GM12872 (cell line): Measurements from ENCODE around the gene NSMCE4A.

Experiments
- TF ChIP-seq, protein P1 (sequence below): IDR thresholded peaks from 3 replicates; pipeline ENCODE4 v1.5.1; 2011; ENCODE audit warnings: low read depth, mild to moderate bottlenecking, low read length, moderate library complexity; ENCODE audit not compliant: insufficient read depth

NSMCE4A gene

DNA sequence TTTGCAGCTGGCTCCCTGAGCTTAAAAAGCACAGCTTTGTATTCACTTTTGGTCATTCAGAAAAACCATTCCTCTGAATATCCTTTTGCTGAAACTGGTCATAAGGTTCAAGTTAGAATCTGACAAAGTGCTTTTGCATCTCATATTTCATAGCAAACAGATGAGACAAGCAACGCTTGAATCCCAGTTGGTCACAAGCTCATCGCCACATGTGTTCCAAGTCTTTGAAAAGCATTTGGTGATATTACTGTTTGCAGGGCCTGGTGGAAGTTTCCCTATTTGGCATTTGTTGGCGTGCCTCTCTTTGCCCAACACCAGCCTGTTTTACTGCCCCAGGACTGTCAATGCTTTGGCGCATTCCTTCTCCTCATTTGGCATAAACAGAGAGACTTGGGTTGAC is 24.3 kb upstream of the NSMCE4A start:
- TF ChIP-seq, protein P1, sequence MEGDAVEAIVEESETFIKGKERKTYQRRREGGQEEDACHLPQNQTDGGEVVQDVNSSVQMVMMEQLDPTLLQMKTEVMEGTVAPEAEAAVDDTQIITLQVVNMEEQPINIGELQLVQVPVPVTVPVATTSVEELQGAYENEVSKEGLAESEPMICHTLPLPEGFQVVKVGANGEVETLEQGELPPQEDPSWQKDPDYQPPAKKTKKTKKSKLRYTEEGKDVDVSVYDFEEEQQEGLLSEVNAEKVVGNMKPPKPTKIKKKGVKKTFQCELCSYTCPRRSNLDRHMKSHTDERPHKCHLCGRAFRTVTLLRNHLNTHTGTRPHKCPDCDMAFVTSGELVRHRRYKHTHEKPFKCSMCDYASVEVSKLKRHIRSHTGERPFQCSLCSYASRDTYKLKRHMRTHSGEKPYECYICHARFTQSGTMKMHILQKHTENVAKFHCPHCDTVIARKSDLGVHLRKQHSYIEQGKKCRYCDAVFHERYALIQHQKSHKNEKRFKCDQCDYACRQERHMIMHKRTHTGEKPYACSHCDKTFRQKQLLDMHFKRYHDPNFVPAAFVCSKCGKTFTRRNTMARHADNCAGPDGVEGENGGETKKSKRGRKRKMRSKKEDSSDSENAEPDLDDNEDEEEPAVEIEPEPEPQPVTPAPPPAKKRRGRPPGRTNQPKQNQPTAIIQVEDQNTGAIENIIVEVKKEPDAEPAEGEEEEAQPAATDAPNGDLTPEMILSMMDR = no peak

DNA sequence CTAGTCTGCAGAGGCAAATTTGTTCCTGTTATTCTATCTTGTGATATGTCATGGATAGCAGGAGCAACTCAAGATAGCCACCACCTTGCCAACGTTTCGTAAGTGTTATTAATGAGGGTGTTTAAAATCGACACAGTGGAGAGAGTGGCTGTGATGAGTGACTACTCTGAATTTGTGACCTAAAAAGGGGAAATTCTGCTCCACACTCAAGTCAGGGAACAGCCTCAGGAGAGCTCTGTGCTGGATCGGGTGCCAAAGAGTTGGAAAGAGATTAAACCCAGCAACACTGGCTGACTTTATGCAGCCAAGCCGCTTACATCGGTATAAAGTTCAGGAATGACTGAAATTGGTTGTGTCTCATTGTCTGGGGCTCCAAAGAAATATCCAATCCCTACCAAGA is 23.4 kb upstream of the NSMCE4A start:
- TF ChIP-seq, protein P1 = no peak

DNA sequence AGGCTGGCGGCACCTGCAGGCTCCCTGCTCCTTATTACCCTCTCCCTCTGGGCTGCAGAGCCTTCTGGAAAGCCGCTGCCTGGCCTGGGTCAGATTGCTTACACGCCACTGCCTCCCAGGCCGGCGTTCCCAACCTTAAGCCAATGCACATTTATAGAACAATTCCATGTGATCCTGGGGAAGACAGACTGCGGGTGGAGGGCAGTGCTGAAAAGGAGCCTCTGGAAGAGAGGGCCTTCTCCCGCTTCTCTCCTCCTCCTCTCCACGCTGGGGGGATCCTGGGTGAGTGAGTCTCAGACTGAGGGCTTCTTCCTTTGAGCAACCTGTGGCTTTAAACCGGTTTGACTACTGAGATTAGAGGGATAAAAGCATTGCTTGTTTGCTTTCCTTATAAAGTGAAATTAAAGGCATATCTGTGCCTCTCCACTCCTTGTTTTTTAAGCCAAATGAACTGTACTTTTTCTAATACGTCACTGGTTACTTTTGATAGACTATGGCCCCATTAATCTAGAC is 19.5 kb upstream of the NSMCE4A start:
- TF ChIP-seq, protein P1 = no peak

DNA sequence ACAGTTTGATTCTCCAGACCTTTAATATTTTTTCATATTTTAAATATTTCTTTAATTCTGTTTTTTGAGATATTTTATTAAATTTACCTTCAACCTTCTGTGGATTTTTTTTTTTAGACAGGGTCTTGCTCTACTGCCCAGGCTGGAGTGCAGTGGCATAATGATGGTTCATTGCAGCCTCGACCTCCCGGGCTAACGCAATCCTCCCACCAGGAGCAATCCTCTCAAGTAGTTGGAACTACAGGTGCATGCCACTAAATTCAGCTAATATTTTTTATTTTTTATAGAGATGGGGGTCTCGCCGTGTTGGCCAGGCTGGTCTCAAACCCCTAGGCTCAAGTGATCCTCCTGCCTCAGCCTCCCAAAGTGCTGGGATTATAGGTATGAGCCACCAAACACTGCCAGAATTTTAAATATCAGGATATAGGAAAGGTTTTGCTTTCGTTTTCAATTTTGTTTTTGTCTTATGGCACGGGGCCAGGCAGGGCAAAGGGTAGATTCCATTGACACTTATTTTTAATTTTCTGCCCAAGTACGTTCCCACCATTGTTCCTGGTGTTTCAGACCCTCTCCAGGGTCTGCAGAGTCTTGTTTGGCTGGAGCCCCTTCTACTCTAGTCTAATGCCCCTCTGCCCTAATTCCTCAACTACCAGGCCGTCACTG is 15.1 kb upstream of the NSMCE4A start:
- TF ChIP-seq, protein P1 = no peak

DNA sequence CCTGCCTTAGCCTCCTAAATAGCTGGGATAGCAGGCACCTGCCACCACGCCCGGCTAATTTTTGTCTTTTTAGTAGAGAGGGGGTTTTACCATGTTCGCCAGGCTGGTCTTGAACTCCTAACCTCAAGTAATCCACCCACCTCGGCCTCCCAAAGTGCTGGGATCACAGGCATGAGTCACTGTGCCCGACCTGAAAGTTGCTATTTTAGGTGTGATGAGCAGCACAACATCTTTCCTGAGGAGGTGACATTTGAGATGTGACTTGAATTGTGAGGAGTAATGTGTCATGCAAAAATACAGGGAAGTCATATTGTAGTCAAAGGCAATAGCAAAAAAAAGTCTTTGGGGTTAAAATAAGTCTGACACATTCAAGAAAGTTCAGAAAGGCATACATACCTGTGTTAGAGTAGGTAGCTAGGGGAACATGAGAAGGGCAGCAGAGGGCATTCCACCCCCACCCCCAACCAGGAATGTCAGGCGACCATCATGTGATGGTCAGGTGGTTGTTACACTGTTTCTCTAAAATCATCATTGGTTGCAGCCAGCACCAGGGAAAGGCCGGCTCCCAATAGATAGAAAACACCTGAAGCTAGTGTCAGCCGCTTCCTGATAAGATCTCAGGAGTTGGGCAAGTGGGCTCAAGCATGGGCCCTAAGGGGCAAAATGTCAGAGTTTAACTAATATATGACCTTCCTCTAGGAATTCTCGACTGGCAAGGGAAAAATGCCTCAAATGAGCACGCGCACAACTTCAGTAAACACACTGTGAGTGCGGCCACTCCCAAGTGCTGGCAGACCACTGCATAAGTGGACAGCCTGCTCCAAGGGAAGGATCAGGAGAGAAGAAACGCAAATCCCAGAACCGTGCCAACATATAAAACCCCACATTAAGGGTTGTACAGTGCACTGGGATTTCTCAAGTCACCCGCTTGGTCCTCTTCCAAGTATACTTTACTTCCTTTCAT is 13.6 kb upstream of the NSMCE4A start, which contains the start of gene TACC2:
TSS of gene TACC2 (plus strand) at position 803 of the 964 bp plus-strand sequence. CDS start 32,819 bp downstream, outside the sequence.
- TF ChIP-seq, protein P1 = no peak

DNA sequence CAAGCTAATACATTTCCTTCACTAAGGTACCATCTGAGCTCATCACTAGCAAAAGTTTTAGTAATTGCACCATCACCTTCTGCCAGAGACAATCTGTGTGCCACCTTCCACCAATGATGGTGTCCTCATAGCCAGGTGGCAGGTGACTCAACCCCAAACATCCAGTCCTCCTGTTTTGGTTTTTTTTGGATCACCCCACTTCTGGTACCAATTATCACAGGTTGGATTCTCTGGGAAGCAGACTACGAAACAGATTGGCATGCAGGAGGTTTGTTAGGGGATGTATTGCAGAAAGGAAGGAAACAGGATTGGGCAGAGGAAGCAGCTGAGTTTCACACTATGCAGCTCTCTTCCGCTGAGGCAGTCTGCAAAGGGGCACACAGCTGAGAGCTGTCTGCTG is 9.4 kb upstream of the NSMCE4A start:
- TF ChIP-seq, protein P1 = no peak

DNA sequence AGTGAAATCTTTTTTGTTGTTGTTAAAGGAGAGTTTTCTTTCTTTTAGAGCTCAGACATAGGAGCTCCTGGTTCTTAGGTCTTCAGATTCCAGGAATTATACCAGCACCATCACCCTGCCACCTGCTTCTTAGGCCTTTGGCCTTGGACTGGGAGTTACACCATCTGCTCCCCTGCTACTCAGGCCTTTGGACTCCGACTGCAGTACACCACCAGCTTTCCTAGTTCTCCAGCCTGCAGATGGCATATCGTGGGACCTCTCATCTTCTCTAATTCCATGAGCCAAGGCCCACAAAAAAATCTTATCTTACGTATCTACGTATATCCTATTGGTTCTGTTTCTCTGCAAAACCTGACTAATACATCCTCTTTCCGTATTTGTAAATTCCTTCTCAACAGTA is 8.8 kb upstream of the NSMCE4A start:
- TF ChIP-seq, protein P1 = no peak
